ENCODE data around the gene STUB1. TPM values are rescaled to one million over a fixed set of nuclear protein-coding genes. Genes with fewer than 3 reads are reported as not detected.

The STUB1 gene
- total and polyA plus RNA-seq, 8 donors: 43.5 to 307 (median 156) TPM

GRCh38 chr16:676913-677312 lies 3.3 kb upstream of the STUB1 start:
- peaks cover 34 to 63% (median 61%) of the 10 kb centered on the region in 4 donors for H3K4me1 ChIP-seq
- intact Hi-C loops (cut with DNase I; ENCODE audit: low total_unique reads): no loop called here
- peak overlapping the region in 1 of 4 donors; percentile 9 for H3K4me3 ChIP-seq
- H3K27me3 ChIP-seq: peaks cover 0 to 18% (median 0%) of the 10 kb centered on the region in 3 donors
- H3K9me3 ChIP-seq: no peaks in the 10 kb centered on the region
- no peak overlapping the region for H3K27ac ChIP-seq
- peak; percentile 83 to 93 for DNase-seq
- TF ChIP-seq, protein P1, sequence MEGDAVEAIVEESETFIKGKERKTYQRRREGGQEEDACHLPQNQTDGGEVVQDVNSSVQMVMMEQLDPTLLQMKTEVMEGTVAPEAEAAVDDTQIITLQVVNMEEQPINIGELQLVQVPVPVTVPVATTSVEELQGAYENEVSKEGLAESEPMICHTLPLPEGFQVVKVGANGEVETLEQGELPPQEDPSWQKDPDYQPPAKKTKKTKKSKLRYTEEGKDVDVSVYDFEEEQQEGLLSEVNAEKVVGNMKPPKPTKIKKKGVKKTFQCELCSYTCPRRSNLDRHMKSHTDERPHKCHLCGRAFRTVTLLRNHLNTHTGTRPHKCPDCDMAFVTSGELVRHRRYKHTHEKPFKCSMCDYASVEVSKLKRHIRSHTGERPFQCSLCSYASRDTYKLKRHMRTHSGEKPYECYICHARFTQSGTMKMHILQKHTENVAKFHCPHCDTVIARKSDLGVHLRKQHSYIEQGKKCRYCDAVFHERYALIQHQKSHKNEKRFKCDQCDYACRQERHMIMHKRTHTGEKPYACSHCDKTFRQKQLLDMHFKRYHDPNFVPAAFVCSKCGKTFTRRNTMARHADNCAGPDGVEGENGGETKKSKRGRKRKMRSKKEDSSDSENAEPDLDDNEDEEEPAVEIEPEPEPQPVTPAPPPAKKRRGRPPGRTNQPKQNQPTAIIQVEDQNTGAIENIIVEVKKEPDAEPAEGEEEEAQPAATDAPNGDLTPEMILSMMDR (IDR thresholded peaks at IDR 0.05): no peak
- TF ChIP-seq POLR2AphosphoS5 (IDR thresholded peaks at IDR 0.05): peak in 1 of 3 donors; percentile 53
- peaks cover 27 to 33% (median 31%) of the 10 kb centered on the region in 4 donors for H3K36me3 ChIP-seq
- WGBS, 5 donors: 43 to 63% (median 44%) methylated on average over 16 to 23 of the region's 23 CpGs

DNA sequence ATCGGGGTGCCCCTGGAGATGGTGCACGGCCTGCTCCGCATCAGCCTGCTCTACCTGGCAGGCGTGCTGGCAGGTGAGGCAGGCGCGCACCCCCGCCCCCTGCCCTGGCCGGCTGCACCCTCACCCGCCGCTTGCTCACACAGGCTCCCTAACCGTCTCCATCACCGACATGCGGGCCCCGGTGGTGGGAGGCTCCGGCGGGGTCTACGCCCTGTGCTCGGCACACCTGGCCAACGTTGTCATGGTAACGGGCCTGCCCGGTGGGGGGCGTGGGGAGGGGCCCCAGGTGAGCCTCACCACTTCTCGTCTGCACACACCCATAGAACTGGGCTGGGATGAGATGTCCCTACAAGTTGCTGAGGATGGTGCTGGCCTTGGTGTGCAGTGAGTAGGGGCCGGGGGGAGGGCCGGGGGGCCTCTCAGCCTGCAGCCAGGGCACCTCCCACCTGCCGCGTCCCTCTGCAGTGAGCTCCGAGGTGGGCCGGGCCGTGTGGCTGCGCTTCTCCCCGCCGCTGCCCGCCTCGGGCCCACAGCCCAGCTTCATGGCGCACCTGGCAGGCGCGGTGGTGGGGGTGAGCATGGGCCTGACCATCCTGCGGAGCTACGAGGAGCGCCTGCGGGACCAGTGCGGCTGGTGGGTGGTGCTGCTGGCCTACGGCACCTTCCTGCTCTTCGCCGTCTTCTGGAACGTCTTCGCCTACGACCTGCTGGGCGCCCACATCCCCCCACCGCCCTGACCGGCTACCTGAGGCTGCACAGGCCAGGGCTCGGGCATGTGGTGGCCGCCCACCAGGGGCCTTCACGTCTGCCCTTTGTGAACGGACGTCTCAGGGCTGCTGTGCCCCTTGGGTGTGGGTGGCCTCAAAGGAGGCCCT lies 2.7 kb upstream of the STUB1 start:
- TF ChIP-seq POLR2AphosphoS5 (IDR thresholded peaks at IDR 0.05) (no peak), POLR2A (IDR thresholded peaks at IDR 0.05) (no peak), EP300 (IDR thresholded peaks at IDR 0.05) (no peak)
- TF ChIP-seq, protein P1 (IDR thresholded peaks at IDR 0.05): no peak
- Histone ChIP-seq H3K27ac (no peak overlapping the region), H3K9me3 (no peaks in the 10 kb centered on the region), H3K36me3 (peaks cover 27 to 33% (median 31%) of the 10 kb centered on the region in 4 donors), H3K27me3 (peaks cover 0 to 18% (median 0%) of the 10 kb centered on the region in 3 donors), H3K4me1 (peaks cover 41 to 70% (median 67%) of the 10 kb centered on the region in 4 donors), H3K4me3 (peak overlapping the region in 1 of 4 donors; percentile 9)
- 42 to 60% (median 47%) methylated on average over 31 to 57 of the region's 57 CpGs for WGBS, 5 donors
- intact Hi-C loops (cut with DNase I; ENCODE audit: low total_unique reads): no loop called here
- DNase-seq: no peak

- H3K9me3 ChIP-seq: no peaks in the 10 kb centered on the region
- peak overlapping the region in 3 of 5 donors; percentile 62 to 95 (median 93) for H3K27ac ChIP-seq
- H3K4me1 ChIP-seq: peaks cover 49 to 78% (median 75%) of the 10 kb centered on the region in 4 donors
- TF ChIP-seq, protein P1 (IDR thresholded peaks at IDR 0.05): no peak
- TF ChIP-seq POLR2AphosphoS5 (IDR thresholded peaks at IDR 0.05) (no peak), POLR2A (IDR thresholded peaks at IDR 0.05) (no peak), EP300 (IDR thresholded peaks at IDR 0.05) (no peak)
- no peak for DNase-seq
- peaks cover 27 to 33% (median 30%) of the 10 kb centered on the region in 4 donors for H3K36me3 ChIP-seq
- intact Hi-C loops (cut with DNase I; ENCODE audit: low total_unique reads): no loop called here
- H3K27me3 ChIP-seq: peaks cover 0 to 18% (median 0%) of the 10 kb centered on the region in 3 donors
- H3K4me3 ChIP-seq: no peak overlapping the region
- WGBS, 5 donors: 71 to 78% (median 75%) methylated on average over 13 to 21 of the region's 21 CpGs
Measured at GRCh38 chr16:678209-678857, 1.9 kb upstream of the STUB1 start.

Data from stomach (tissue), 9 donors.